Measurements from ENCODE around the gene PTDSS2. TPM values are rescaled to one million over a fixed set of nuclear protein-coding genes. Genes with fewer than 3 reads are reported as not detected.

The PTDSS2 gene
- total and polyA plus RNA-seq, 9 of the 15 experiments (the other 6 are each of a cell fraction or from before 2014, with no cell fraction given), result 0.45 to 53.9 (median 17.2) TPM

- TF ChIP-seq JUN (IDR thresholded peaks at IDR 0.05; ENCODE audit: borderline replicate concordance, low read depth, low read length) (no peak), JUN (CRISPR knock-in tag; IDR thresholded peaks at IDR 0.05; ENCODE audit: borderline replicate concordance) (no peak), ZNF639 (CRISPR knock-in tag; conservative IDR thresholded peaks at IDR 0.05 in 1 of 2, IDR thresholded peaks at IDR 0.05 in 1 of 2) (no peak), ELF2 (CRISPR knock-in tag; IDR thresholded peaks at IDR 0.05) (no peak), FOXP1 (CRISPR knock-in tag; IDR thresholded peaks at IDR 0.05) (no peak), SLC30A9 (CRISPR knock-in tag; IDR thresholded peaks at IDR 0.05) (no peak), FOS (IDR thresholded peaks at IDR 0.05; ENCODE audit: extremely low read depth, insufficient read length) (no peak), ERF (CRISPR knock-in tag; IDR thresholded peaks at IDR 0.05) (no peak), TCF7 (IDR thresholded peaks at IDR 0.05; ENCODE audit: borderline replicate concordance) (no peak), POLR3G (IDR thresholded peaks at IDR 0.05; ENCODE audit: extremely low read depth, insufficient read length, insufficient replicate concordance) (no peak), E2F5 (CRISPR knock-in tag; IDR thresholded peaks at IDR 0.05) (no peak), NFE2 (IDR thresholded peaks at IDR 0.05; ENCODE audit: low read depth) (peak; percentile 61), WHSC1 (IDR thresholded peaks at IDR 0.05; ENCODE audit: low read length) (no peak), SREBF1 (IDR thresholded peaks at IDR 0.05; ENCODE audit: borderline replicate concordance, low read depth, low read length) (no peak), BRCA1 (IDR thresholded peaks at IDR 0.05) (no peak), BRCA1 (CRISPR knock-in tag; IDR thresholded peaks at IDR 0.05) (no peak), TAF15 (IDR thresholded peaks at IDR 0.05; ENCODE audit: low read depth, low read length) (no peak), TRIM24 (IDR thresholded peaks at IDR 0.05) (peak; percentile 72 to 74), ZNF316 (IDR thresholded peaks at IDR 0.05) (0 out of 2 replicates have a peak, but pooled peaks have one; percentile 18), HDAC3 (IDR thresholded peaks at IDR 0.05; ENCODE audit: borderline replicate concordance, partially characterized antibody) (no peak), ILK (tag; IDR thresholded peaks at IDR 0.05; ENCODE audit: borderline replicate concordance, low read depth) (no peak), ZEB2 (IDR thresholded peaks at IDR 0.05) (no peak), ZNF280A (IDR thresholded peaks at IDR 0.05; ENCODE audit: low read depth, partially characterized antibody) (peak; percentile 11), CHD2 (IDR thresholded peaks at IDR 0.05; ENCODE audit: low read depth, low read length) (no peak), COPS2 (conservative IDR thresholded peaks at IDR 0.05) (no peak), CBX3 (IDR thresholded peaks at IDR 0.05; ENCODE audit: borderline replicate concordance in 1 of 2, low read length in 2 of 2) (peak in 1 of 2 experiments; percentile 88; a peak in 2 of 3 replicates), ATF6 (CRISPR knock-in tag; IDR thresholded peaks at IDR 0.05) (no peak)
These were observed 66.3 kb downstream of the PTDSS2 start (continued) for GRCh38 chr11:516400-516799.
